ENCODE measurements around the gene EPHA3. TPM values are rescaled to one million over a fixed set of nuclear protein-coding genes. Genes with fewer than 3 reads are reported as not detected.
A peak's percentile ranks its signal among the peaks of the same experiment; 100 is the strongest.

EPHA3 gene
- polyA plus RNA-seq, 1 donor: 3.0 TPM

DNA sequence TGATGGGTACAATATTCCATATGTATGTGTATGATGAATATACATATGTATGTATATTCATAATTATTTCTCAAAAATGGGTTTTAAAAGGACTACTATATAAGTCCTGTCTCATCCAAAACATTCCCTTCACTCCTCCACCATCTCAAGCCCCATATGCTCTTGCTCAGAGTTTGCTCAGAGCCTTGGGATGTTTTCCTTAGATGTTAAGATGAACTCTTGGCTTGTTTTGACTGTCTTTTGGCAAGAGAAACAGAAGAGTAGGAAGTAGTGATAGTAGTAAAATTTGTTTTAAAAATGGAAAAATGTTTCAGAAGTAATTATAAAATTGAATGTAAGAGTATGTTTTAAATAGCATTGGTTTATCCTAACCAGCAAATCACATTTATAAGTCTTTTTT, 6.2 kb upstream of the EPHA3 start:
- H3K36me3 ChIP-seq (ENCODE audit: control insufficient read depth, insufficient read depth, low read length): no peaks in the 10 kb centered on the region
- no peak for DNase-seq
- no peak overlapping the region for H3K4me3 ChIP-seq (ENCODE audit: low read length)

DNA sequence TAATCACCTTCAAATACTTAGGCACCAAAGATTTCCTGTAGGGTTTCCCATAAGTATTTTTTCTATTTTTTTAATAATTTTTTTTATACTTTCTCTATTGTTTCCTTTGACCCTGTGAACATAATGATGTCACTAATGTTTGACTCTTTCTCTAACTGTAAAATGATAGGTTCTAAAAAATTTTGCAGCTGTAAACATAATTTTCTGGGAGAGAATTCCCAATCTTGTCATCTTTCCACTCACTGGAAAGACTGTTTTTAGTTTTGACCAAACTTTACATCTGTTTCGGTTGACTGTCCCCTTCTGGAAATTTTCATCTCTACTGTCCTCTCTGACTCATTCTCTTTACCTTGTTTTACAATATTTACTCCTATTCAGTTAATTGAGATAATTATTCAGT, 5.5 kb upstream of the EPHA3 start:
- no peak for DNase-seq
- no peaks in the 10 kb centered on the region for H3K4me1 ChIP-seq (ENCODE audit: control insufficient read depth, insufficient read depth, low read length)
- H3K27me3 ChIP-seq (ENCODE audit: control insufficient read depth, insufficient read depth, low read length): peaks cover 6% of the 10 kb centered on the region
- H3K36me3 ChIP-seq (ENCODE audit: control insufficient read depth, insufficient read depth, low read length): no peaks in the 10 kb centered on the region
- 88% methylated on average over 1 of the region's 1 CpG for WGBS (ENCODE audit: insufficient coverage, low lambda C conversion rate)
- no peak overlapping the region for H3K27ac ChIP-seq (ENCODE audit: low read length)
- H3K4me3 ChIP-seq (ENCODE audit: low read length): no peak overlapping the region
- no peaks in the 10 kb centered on the region for H3K9me3 ChIP-seq (ENCODE audit: control insufficient read depth, low read depth, low read length)

More for the DNA sequence above, 6.2 kb upstream of the EPHA3 start:
- H3K27me3 ChIP-seq (ENCODE audit: control insufficient read depth, insufficient read depth, low read length): peaks cover 2% of the 10 kb centered on the region
- no peak overlapping the region for H3K27ac ChIP-seq (ENCODE audit: low read length)
- no peaks in the 10 kb centered on the region for H3K4me1 ChIP-seq (ENCODE audit: control insufficient read depth, insufficient read depth, low read length)
- no peaks in the 10 kb centered on the region for H3K9me3 ChIP-seq (ENCODE audit: control insufficient read depth, low read depth, low read length)

DNA sequence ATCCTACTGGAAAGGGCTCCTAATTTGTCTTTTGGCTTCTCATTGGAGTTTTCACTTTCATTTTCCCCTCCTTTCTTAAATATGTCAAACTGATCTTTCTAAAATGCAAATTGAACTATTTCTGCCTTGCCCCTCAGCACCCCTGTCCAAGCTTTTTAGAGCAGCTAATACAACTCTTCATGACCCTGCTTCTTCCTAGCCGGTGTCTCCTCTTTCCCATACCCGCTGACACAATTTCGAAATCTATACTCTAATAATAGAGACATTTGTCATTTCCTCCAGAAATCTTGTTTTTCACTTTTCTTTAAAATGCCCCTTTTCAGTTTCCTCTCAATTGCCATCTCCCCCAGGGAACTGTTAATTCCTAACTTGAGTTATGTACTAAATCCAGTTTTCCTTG, 2.9 kb upstream of the EPHA3 start:
- Histone ChIP-seq H3K4me3 (ENCODE audit: low read length) (no peak overlapping the region), H3K4me1 (ENCODE audit: control insufficient read depth, insufficient read depth, low read length) (no peaks in the 10 kb centered on the region), H3K9me3 (ENCODE audit: control insufficient read depth, low read depth, low read length) (no peaks in the 10 kb centered on the region), H3K36me3 (ENCODE audit: control insufficient read depth, insufficient read depth, low read length) (no peaks in the 10 kb centered on the region), H3K27me3 (ENCODE audit: control insufficient read depth, insufficient read depth, low read length) (peaks cover 19% of the 10 kb centered on the region), H3K27ac (ENCODE audit: low read length) (no peak overlapping the region)
- 96% methylated on average over 3 of the region's 3 CpGs for WGBS (ENCODE audit: insufficient coverage, low lambda C conversion rate)
- no peak for DNase-seq

DNA sequence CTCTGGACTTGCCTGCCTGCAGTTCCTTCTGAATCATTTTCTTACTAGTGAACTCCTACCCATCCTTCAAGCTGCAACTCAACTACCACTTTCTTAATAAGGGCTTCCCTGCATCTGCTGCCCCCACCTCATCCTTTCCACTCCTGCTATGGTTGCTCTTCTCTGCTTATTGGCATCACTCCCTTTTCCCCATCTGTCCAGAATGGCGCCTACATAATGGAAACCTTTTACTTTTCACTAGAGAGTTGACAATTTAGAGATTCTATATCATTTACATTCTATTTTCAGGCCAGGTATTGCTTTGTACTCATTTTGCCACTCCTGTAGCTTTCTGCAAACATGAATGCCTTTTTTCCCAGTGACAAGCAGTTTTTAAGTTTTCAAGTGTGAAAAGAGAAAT, 1.9 kb upstream of the EPHA3 start:
- Histone ChIP-seq H3K27me3 (ENCODE audit: control insufficient read depth, insufficient read depth, low read length) (peaks cover 19% of the 10 kb centered on the region), H3K9me3 (ENCODE audit: control insufficient read depth, low read depth, low read length) (no peaks in the 10 kb centered on the region), H3K4me1 (ENCODE audit: control insufficient read depth, insufficient read depth, low read length) (no peaks in the 10 kb centered on the region), H3K36me3 (ENCODE audit: control insufficient read depth, insufficient read depth, low read length) (no peaks in the 10 kb centered on the region), H3K4me3 (ENCODE audit: low read length) (no peak overlapping the region), H3K27ac (ENCODE audit: low read length) (no peak overlapping the region)
- no peak for DNase-seq
- WGBS (ENCODE audit: insufficient coverage, low lambda C conversion rate): no CpG with 5 or more reads among the region's 1 CpG

DNA sequence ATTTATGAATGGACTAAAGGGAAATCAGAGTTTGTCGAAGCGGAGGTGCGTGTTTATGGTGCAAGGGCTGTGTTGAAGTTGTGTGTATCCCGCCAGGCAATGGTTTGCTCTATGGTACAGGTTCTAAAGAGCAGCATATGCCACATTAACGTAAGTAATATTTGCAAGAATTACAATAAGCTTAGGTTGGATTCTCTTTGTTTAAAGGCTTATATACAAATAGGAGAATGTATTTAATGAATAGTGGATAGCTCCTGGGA, 800 bp downstream of the EPHA3 start:
- Histone ChIP-seq H3K4me3 (ENCODE audit: low read length) (no peak overlapping the region), H3K27ac (ENCODE audit: low read length) (no peak overlapping the region), H3K9me3 (ENCODE audit: control insufficient read depth, low read depth, low read length) (no peaks in the 10 kb centered on the region), H3K36me3 (ENCODE audit: control insufficient read depth, insufficient read depth, low read length) (no peaks in the 10 kb centered on the region), H3K4me1 (ENCODE audit: control insufficient read depth, insufficient read depth, low read length) (no peaks in the 10 kb centered on the region), H3K27me3 (ENCODE audit: control insufficient read depth, insufficient read depth, low read length) (peaks cover 21% of the 10 kb centered on the region)
- no peak for DNase-seq
- 10% methylated on average over 2 of the region's 5 CpGs for WGBS (ENCODE audit: insufficient coverage, low lambda C conversion rate)

DNA sequence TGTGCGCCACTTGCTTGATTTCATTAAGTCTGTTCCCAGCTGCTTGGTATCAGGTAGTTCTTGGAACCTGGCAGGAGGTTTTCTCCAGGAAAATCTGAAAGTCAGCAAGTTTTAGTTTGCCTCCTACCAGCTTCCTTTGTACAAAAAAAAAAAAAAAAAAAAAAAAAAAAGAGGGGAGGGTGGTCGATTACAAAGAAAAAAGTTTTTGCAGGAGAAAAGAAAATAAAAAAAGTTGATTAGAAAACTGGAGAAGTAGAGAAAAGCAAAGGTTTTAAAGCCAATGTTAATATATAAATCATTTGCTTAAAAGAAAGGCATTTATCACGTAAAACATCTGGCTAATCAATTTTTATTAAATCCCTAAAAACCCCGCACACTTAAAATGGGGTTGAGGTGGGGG, 5.9 kb downstream of the EPHA3 start:
- H3K4me1 ChIP-seq (ENCODE audit: control insufficient read depth, insufficient read depth, low read length): no peaks in the 10 kb centered on the region
- H3K9me3 ChIP-seq (ENCODE audit: control insufficient read depth, low read depth, low read length): no peaks in the 10 kb centered on the region
- no peak overlapping the region for H3K4me3 ChIP-seq (ENCODE audit: low read length)
- 63% methylated on average over 3 of the region's 4 CpGs for WGBS (ENCODE audit: insufficient coverage, low lambda C conversion rate)
- DNase-seq: no peak
- peaks cover 14% of the 10 kb centered on the region for H3K27me3 ChIP-seq (ENCODE audit: control insufficient read depth, insufficient read depth, low read length)
- H3K27ac ChIP-seq (ENCODE audit: low read length): no peak overlapping the region
- H3K36me3 ChIP-seq (ENCODE audit: control insufficient read depth, insufficient read depth, low read length): no peaks in the 10 kb centered on the region

DNA sequence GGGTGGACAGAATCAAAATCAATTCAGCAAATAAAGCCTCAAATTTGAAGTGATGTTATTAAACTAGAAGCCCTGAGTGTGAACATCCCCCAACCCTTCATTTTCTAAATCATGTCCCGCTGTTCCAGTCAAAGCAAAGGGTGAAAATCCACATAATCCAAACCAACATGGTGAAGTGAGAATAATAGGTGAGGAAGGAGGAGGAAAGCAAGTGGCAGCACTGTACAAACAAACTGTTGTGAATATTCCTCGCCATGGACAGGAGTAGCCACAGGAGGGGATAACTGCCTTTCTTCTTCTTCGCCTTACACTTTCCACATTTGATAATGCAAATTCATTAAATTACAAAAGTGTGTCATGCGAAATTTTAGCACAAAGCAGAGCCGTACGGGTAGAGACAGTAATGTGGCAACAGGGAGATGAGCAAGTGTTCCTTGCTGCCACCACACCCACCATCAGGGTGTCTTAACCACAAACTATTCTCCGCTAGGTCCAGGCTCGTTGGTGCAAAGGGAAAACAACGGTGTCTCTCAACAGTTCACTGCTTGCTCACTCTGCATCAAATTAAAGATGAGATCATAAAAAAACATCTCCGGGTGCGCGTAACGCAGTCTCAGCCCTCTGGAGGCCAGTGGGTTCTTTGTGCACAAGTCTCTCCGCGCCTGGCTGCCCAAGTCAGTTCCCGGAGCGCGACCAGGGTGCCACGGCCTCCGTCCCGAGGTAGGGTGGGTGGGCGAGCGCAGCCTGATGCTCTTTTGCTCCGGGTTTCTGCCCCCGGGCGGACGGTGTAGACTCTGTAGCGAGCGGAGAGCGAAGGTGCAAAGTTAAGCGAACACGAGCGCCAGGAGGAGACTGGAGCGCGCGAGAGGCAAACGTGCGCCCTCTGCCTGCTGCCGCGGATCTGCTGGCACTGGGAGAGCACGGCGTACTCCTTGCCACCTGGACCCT, 6.7 kb downstream of the EPHA3 start:
- no peaks in the 10 kb centered on the region for H3K9me3 ChIP-seq (ENCODE audit: control insufficient read depth, low read depth, low read length)
- no peak overlapping the region for H3K27ac ChIP-seq (ENCODE audit: low read length)
- peak overlapping the region; percentile 45 for H3K4me3 ChIP-seq (ENCODE audit: low read length)
- H3K36me3 ChIP-seq (ENCODE audit: control insufficient read depth, insufficient read depth, low read length): no peaks in the 10 kb centered on the region
- H3K4me1 ChIP-seq (ENCODE audit: control insufficient read depth, insufficient read depth, low read length): no peaks in the 10 kb centered on the region
- no CpG with 5 or more reads among the region's 42 CpGs for WGBS (ENCODE audit: insufficient coverage, low lambda C conversion rate)
- DNase-seq: peak; percentile 30 to 69
- H3K27me3 ChIP-seq (ENCODE audit: control insufficient read depth, insufficient read depth, low read length): peaks cover 14% of the 10 kb centered on the region

DNA sequence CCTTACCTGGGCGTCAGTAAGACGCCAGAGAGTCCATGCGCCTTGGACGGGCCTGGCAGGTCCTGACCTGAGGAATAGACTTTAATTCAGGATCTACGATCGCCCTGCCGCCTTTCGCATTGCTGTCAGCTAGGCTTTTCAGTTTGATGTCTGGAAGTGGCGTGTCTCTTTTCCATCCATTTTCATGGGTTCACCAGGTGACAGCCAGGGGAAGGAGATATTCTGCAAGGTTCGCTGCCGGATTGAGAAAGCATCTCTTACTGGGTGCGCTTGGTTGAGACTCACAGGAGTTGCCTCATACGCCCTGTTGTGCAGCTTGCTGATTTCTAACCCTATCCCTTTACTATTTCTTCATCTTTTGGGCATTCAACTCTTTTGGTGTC, 7.4 kb downstream of the EPHA3 start:
- Histone ChIP-seq H3K36me3 (ENCODE audit: control insufficient read depth, insufficient read depth, low read length) (no peaks in the 10 kb centered on the region), H3K27me3 (ENCODE audit: control insufficient read depth, insufficient read depth, low read length) (peaks cover 14% of the 10 kb centered on the region), H3K4me3 (ENCODE audit: low read length) (peak overlapping the region; percentile 45), H3K27ac (ENCODE audit: low read length) (no peak overlapping the region), H3K4me1 (ENCODE audit: control insufficient read depth, insufficient read depth, low read length) (no peaks in the 10 kb centered on the region), H3K9me3 (ENCODE audit: control insufficient read depth, low read depth, low read length) (no peaks in the 10 kb centered on the region)
- WGBS (ENCODE audit: insufficient coverage, low lambda C conversion rate): no CpG with 5 or more reads among the region's 13 CpGs
- DNase-seq: no peak

DNA sequence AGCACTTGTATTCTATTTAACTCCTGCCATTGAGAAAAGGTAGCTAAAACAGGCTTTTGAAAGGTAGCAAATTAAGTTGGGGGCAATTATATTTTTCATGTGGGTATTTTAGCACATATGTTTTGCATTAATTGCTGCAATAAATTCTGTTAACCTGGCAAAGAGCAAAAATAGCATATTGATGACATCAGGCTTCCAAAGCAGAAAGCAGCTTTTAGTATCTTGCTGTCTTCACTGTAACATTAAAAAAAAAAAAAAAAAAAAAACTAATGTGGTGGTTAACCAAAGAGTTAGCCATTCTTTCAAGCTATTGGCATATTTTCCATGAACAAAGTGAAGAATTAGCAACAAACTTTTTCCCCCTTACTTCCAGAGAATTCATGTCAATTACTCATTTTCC, 9.1 kb downstream of the EPHA3 start:
- Histone ChIP-seq H3K36me3 (ENCODE audit: control insufficient read depth, insufficient read depth, low read length) (no peaks in the 10 kb centered on the region), H3K4me3 (ENCODE audit: low read length) (no peak overlapping the region), H3K4me1 (ENCODE audit: control insufficient read depth, insufficient read depth, low read length) (no peaks in the 10 kb centered on the region), H3K27ac (ENCODE audit: low read length) (no peak overlapping the region), H3K9me3 (ENCODE audit: control insufficient read depth, low read depth, low read length) (no peaks in the 10 kb centered on the region), H3K27me3 (ENCODE audit: control insufficient read depth, insufficient read depth, low read length) (peaks cover 14% of the 10 kb centered on the region)
- DNase-seq: no peak

DNA sequence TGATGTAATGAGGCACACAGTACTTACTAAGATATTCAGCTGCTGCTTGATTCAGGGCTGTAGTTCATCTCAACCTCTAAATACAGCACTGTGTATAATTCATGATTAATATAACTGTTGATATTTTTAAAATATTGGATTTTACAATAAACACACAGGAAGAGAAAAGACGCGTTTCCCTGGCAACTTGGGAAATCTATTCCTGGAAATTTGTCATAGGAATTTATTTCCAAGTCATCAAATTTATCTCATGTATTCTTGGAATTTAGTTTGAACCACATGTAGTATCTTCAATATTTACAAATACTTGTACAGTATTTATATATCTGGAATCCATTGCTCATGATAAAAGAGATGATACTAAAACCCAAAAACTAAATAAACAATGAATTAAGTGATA, 30.6 kb downstream of the EPHA3 start:
- peak in 1 of 2 donors; percentile 5 for DNase-seq
- WGBS (ENCODE audit: insufficient coverage, low lambda C conversion rate): 79% methylated on average over 2 of the region's 2 CpGs
- no peaks in the 10 kb centered on the region for H3K9me3 ChIP-seq (ENCODE audit: control insufficient read depth, low read depth, low read length)

DNA sequence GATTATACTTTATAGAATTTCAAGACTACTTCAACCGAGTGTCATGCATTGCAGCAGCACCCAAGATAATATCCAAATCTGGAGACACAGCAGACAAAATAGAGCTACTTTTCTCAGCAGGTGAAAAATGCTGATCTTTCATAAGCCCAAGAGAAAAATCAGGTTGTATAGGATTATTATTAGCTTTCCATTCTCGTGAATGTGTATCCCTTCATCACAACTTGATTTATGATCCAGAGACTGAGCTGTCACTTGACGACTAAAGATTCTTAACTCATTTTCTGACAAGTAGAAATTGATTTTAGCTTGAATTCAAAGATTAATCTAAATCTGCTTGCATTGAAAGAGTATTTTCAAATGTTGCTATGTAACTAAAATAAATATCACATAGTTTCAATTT, 32.4 kb downstream of the EPHA3 start:
- 38% methylated on average over 3 of the region's 3 CpGs for WGBS (ENCODE audit: insufficient coverage, low lambda C conversion rate)
- no peaks in the 10 kb centered on the region for H3K9me3 ChIP-seq (ENCODE audit: control insufficient read depth, low read depth, low read length)

More for the DNA sequence above, 30.6 kb downstream of the EPHA3 start:
- H3K4me1 ChIP-seq (ENCODE audit: control insufficient read depth, insufficient read depth, low read length): no peaks in the 10 kb centered on the region
- no peaks in the 10 kb centered on the region for H3K36me3 ChIP-seq (ENCODE audit: control insufficient read depth, insufficient read depth, low read length)
- H3K4me3 ChIP-seq (ENCODE audit: low read length): no peak overlapping the region
- no peaks in the 10 kb centered on the region for H3K27me3 ChIP-seq (ENCODE audit: control insufficient read depth, insufficient read depth, low read length)
- H3K27ac ChIP-seq (ENCODE audit: low read length): no peak overlapping the region

More for the DNA sequence above, 32.4 kb downstream of the EPHA3 start:
- DNase-seq: no peak
- no peaks in the 10 kb centered on the region for H3K36me3 ChIP-seq (ENCODE audit: control insufficient read depth, insufficient read depth, low read length)
- no peak overlapping the region for H3K27ac ChIP-seq (ENCODE audit: low read length)
- no peaks in the 10 kb centered on the region for H3K4me1 ChIP-seq (ENCODE audit: control insufficient read depth, insufficient read depth, low read length)
- H3K4me3 ChIP-seq (ENCODE audit: low read length): no peak overlapping the region
- no peaks in the 10 kb centered on the region for H3K27me3 ChIP-seq (ENCODE audit: control insufficient read depth, insufficient read depth, low read length)

Measured in large intestine (tissue), 3 donors.